HepG2 (cell line): ENCODE measurements around the gene SSC5D. TPM values are rescaled to one million over a fixed set of nuclear protein-coding genes. Genes with fewer than 3 reads are reported as not detected.

Source experiments
- ATF4 ChIP-seq, 2 experiments: fragments of 450-650 bp in 1 of 2; sonication (generic) in 1 of 2; formaldehyde crosslinking; IDR thresholded peaks; 2 replicates each; pipeline versions ENCODE4 v1.5.0 to v1.8.0; 2020 to 2022; ENCODE audit warnings: mild to moderate bottlenecking in 1 of 2, missing genetic modification reagents in 1 of 2
- FIP1L1 ChIP-seq: fragments of 200-400 bp; formaldehyde crosslinking; IDR thresholded peaks from 2 replicates; pipeline ENCODE4 v1.6.1; 2018; ENCODE audit warnings: low read depth, mild to moderate bottlenecking, low read length, moderate library complexity, borderline replicate concordance; ENCODE audit not compliant: insufficient read depth
- FOXA1 ChIP-seq, 2 experiments: fragments of 450-650 bp in 1 of 2; sonication (generic) in 1 of 2; formaldehyde crosslinking in 1 of 2; IDR thresholded peaks; 2 replicates each; pipeline versions ENCODE4 v1.4.0 to v1.6.1; 2016 to 2020; ENCODE audit warnings: missing genetic modification reagents in 1 of 2
- GLMP ChIP-seq: sonication (generic); formaldehyde crosslinking; IDR thresholded peaks from 2 replicates; pipeline ENCODE4 v1.9.0; 2021; ENCODE audit warnings: missing genetic modification reagents, mild to moderate bottlenecking, borderline replicate concordance
- KDM5A ChIP-seq: fragments of 200-600 bp; sonication (generic); IDR thresholded peaks from 2 replicates; pipeline ENCODE4 v1.7.0; 2018; ENCODE audit warnings: antibody characterized with exemption, mild to moderate bottlenecking, low read length, borderline replicate concordance
- MTA1 ChIP-seq: sonication (generic); formaldehyde crosslinking; IDR thresholded peaks from 2 replicates; pipeline ENCODE4 v1.4.0; 2020; ENCODE audit warnings: missing genetic modification reagents, mild to moderate bottlenecking, borderline replicate concordance
- NR0B2 ChIP-seq: sonication (generic); formaldehyde crosslinking; IDR thresholded peaks from 2 replicates; pipeline ENCODE4 v1.4.0; 2020; ENCODE audit warnings: mild to moderate bottlenecking, missing genetic modification reagents
- NR2F6 ChIP-seq, 2 experiments: IDR thresholded peaks; 2 replicates each; pipeline ENCODE4 v1.6.1; 2016; ENCODE audit warnings: antibody characterized with exemption in 1 of 2, mild to moderate bottlenecking in 1 of 2
- SRSF9 ChIP-seq: fragments of 200-400 bp; formaldehyde crosslinking; IDR thresholded peaks from 2 replicates; pipeline ENCODE4 v1.6.1; 2018; ENCODE audit warnings: borderline replicate concordance, mild to moderate bottlenecking, low read depth, low read length; ENCODE audit not compliant: insufficient read depth, poor library complexity, severe bottlenecking
- TRIM22 ChIP-seq: fragments of 450-650 bp; IDR thresholded peaks from 2 replicates; pipeline ENCODE4 v1.6.1; 2017
- ZBTB25 ChIP-seq: IDR thresholded peaks from 2 replicates; pipeline ENCODE4 v1.6.1; 2018; ENCODE audit warnings: missing genetic modification reagents
- ZNF225 ChIP-seq: sonication (generic); formaldehyde crosslinking; IDR thresholded peaks from 2 replicates; pipeline ENCODE4 v1.4.0; 2020; ENCODE audit warnings: mild to moderate bottlenecking, missing genetic modification reagents
- ZNF501 ChIP-seq: sonication (generic); formaldehyde crosslinking; IDR thresholded peaks from 2 replicates; pipeline ENCODE4 v1.5.1; 2020; ENCODE audit warnings: mild to moderate bottlenecking, moderate library complexity, missing genetic modification reagents
- ZNF564 ChIP-seq: sonication (generic); formaldehyde crosslinking; IDR thresholded peaks from 2 replicates; pipeline ENCODE4 v1.8.1; 2023; ENCODE audit warnings: mild to moderate bottlenecking, missing genetic modification reagents
- ZNF646 ChIP-seq: sonication (generic); formaldehyde crosslinking; IDR thresholded peaks from 2 replicates; pipeline ENCODE4 v1.9.0; 2021; ENCODE audit warnings: mild to moderate bottlenecking, missing genetic modification reagents
- polyA plus RNA-seq, 8 experiments: library from polyadenylated mRNA; depleted of rRNA in 3 of 8; stranded (reverse) in 7 of 8; unstranded in 1 of 8; fragments of >200 nt; fragmentation: Illumina TruSeq in 4 of 8; extraction: Trizol in 4 of 8; gene quantifications; 2 replicates each; pipeline versions ENCODE4 v1.2.1 to v1.2.3, GENCODE V29; 2011 to 2016; ENCODE audit warnings: low read depth in 4 of 8, missing spikeins in 1 of 8, mixed read lengths in 1 of 8; ENCODE audit not compliant: insufficient read depth in 1 of 8
- total RNA-seq, 5 experiments: library from RNA; depleted of rRNA; stranded (reverse); fragments of >200 nt; fragmentation: Illumina TruSeq; extraction: Trizol; gene quantifications; 2 replicates each; pipeline ENCODE4 v1.2.3, GENCODE V29; 2016; ENCODE audit warnings: low read depth in 1 of 5

The SSC5D gene
- total and polyA plus RNA-seq, 2 of the 13 experiments (the other 11 are each of a cell fraction or from before 2014, with no cell fraction given), result not detected

GRCh38 chr19:55503502-55504251, 15.4 kb downstream of the SSC5D start (continued):
- TF ChIP-seq ZBTB25 (CRISPR knock-in tag) (peak; percentile 54; the same call in 1 of the 2 replicates), NR2F6 (IDR thresholded peaks at IDR 0.05) (no peak), NR2F6 (CRISPR knock-in tag; IDR thresholded peaks at IDR 0.05) (no peak), ZNF564 (CRISPR knock-in tag) (no peak), TRIM22 (no peak), KDM5A (no peak), MTA1 (CRISPR knock-in tag) (no peak), GLMP (CRISPR knock-in tag) (no peak), ZNF646 (peak; percentile 42; the same call in 1 of the 2 replicates), ZNF501 (CRISPR knock-in tag) (no peak), SRSF9 (no peak), FOXA1 (IDR thresholded peaks at IDR 0.05) (no peak), FOXA1 (CRISPR knock-in tag; IDR thresholded peaks at IDR 0.05) (no peak), FIP1L1 (no peak), ZNF225 (0 out of 2 replicates have a peak, but pooled peaks have one; percentile 78), NR0B2 (CRISPR knock-in tag) (no peak), ATF4 (CRISPR knock-in tag; IDR thresholded peaks at IDR 0.05) (0 out of 4 replicates have a peak, but pooled peaks of 1 of the 2 experiments have one; percentile 12)
